ENCODE results near the gene IQGAP1. TPM values are rescaled to one million over a fixed set of nuclear protein-coding genes. Genes with fewer than 3 reads are reported as not detected.
"Not testable (repeated sequence)": the region's sequence is repeated elsewhere in the genome, so short reads cannot be mapped to it uniquely, and the experiment has no call there.

Gene IQGAP1
- total and polyA plus RNA-seq, 2 donors from 2014 or later: 70.0 to 218 TPM

DNA sequence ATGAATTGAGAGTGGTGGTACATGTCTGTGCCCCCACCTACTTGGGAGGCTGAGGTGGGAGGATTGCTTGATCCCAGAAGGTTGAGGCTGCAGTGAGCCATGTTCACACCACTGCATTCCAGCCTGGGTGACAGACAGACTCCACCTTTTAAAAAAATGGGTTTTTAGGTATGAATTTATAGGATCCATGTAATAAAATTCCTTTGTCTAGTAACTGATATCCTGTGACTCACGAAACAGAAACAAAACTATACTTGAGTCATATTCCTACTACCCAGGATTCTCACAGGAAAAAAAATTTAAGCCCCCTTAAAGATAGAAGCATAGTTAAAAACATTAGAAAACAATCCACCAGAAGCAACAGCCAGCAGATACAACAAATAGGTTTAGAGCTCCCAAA lies 131.6 kb downstream of the IQGAP1 start:
- Histone ChIP-seq H3K4me3 (ENCODE audit: low read length in 3 of 3) (no peak overlapping the region), H3K27ac (ENCODE audit: low read depth in 2 of 2, low read length in 2 of 2) (no peak overlapping the region), H3K9ac (ENCODE audit: low read length in 3 of 3) (no peak overlapping the region), H3K4me1 (ENCODE audit: control insufficient read depth in 2 of 3, insufficient read depth in 2 of 3, low read depth in 1 of 3, low read length in 3 of 3) (no peaks in the 10 kb centered on the region), H3K27me3 (ENCODE audit: control insufficient read depth, insufficient read depth, low read length) (no peaks in the 10 kb centered on the region), H3K9me3 (ENCODE audit: control insufficient read depth in 2 of 3, insufficient read depth in 1 of 3, low read length in 3 of 3) (no peaks in the 10 kb centered on the region), H3K36me3 (ENCODE audit: control insufficient read depth in 2 of 3, insufficient read depth in 3 of 3, low read length in 3 of 3) (no peaks in the 10 kb centered on the region)
- TF ChIP-seq, protein P1, sequence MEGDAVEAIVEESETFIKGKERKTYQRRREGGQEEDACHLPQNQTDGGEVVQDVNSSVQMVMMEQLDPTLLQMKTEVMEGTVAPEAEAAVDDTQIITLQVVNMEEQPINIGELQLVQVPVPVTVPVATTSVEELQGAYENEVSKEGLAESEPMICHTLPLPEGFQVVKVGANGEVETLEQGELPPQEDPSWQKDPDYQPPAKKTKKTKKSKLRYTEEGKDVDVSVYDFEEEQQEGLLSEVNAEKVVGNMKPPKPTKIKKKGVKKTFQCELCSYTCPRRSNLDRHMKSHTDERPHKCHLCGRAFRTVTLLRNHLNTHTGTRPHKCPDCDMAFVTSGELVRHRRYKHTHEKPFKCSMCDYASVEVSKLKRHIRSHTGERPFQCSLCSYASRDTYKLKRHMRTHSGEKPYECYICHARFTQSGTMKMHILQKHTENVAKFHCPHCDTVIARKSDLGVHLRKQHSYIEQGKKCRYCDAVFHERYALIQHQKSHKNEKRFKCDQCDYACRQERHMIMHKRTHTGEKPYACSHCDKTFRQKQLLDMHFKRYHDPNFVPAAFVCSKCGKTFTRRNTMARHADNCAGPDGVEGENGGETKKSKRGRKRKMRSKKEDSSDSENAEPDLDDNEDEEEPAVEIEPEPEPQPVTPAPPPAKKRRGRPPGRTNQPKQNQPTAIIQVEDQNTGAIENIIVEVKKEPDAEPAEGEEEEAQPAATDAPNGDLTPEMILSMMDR (IDR thresholded peaks at IDR 0.05; ENCODE audit: borderline replicate concordance, extremely low read depth, insufficient read depth): no peak
- FAIRE-seq (no peak), DNase-seq (no peak)
- intact Hi-C loops (cut with DNase I): no loop called here

GRCh38 chr15:90520365-90520764 lies 132.3 kb downstream of the IQGAP1 start:
- no peak overlapping the region for H3K9ac ChIP-seq (ENCODE audit: low read length in 3 of 3)
- FAIRE-seq (no peak), DNase-seq (no peak)
- H3K9me3 ChIP-seq (ENCODE audit: control insufficient read depth in 2 of 3, insufficient read depth in 1 of 3, low read length in 3 of 3): no peaks in the 10 kb centered on the region
- TF ChIP-seq, protein P1 (IDR thresholded peaks at IDR 0.05; ENCODE audit: borderline replicate concordance, extremely low read depth, insufficient read depth): no peak
- H3K27me3 ChIP-seq (ENCODE audit: control insufficient read depth, insufficient read depth, low read length): no peaks in the 10 kb centered on the region
- intact Hi-C loops (cut with DNase I): no loop called here
- no peaks in the 10 kb centered on the region for H3K4me1 ChIP-seq (ENCODE audit: control insufficient read depth in 2 of 3, insufficient read depth in 2 of 3, low read depth in 1 of 3, low read length in 3 of 3)
- no peak overlapping the region for H3K27ac ChIP-seq (ENCODE audit: low read depth in 2 of 2, low read length in 2 of 2)
- no peaks in the 10 kb centered on the region for H3K36me3 ChIP-seq (ENCODE audit: control insufficient read depth in 2 of 3, insufficient read depth in 3 of 3, low read length in 3 of 3)
- H3K4me3 ChIP-seq (ENCODE audit: low read length in 3 of 3): no peak overlapping the region

DNA sequence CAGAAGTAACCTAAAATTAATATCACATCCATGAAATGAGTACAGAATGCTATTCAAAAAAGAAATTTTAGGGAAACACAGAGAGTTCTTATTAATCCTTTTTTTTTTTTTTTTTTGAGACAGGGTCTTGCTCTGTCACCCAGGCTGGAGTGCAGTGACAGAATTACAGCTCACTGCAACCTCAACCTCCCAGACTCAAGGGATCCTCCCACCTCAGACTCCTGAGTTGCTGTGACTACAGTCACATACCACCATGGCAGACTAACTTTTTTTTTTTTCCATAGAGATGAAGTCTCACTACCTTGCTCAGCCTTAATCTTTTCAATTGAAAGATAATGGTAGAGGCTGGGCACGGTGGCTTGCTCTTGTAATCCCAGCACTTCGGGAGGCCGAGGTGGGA lies 135.3 kb downstream of the IQGAP1 start:
- Histone ChIP-seq H3K36me3 (ENCODE audit: control insufficient read depth in 2 of 3, insufficient read depth in 3 of 3, low read length in 3 of 3) (no peaks in the 10 kb centered on the region), H3K4me1 (ENCODE audit: control insufficient read depth in 2 of 3, insufficient read depth in 2 of 3, low read depth in 1 of 3, low read length in 3 of 3) (no peaks in the 10 kb centered on the region), H3K9me3 (ENCODE audit: control insufficient read depth in 2 of 3, insufficient read depth in 1 of 3, low read length in 3 of 3) (no peaks in the 10 kb centered on the region), H3K4me3 (ENCODE audit: low read length in 3 of 3) (no peak overlapping the region), H3K27me3 (ENCODE audit: control insufficient read depth, insufficient read depth, low read length) (no peaks in the 10 kb centered on the region), H3K9ac (ENCODE audit: low read length in 3 of 3) (no peak overlapping the region), H3K27ac (ENCODE audit: low read depth in 2 of 2, low read length in 2 of 2) (no peak overlapping the region)
- intact Hi-C loops (cut with DNase I): no loop called here
- DNase-seq (no peak), FAIRE-seq (no peak)
- TF ChIP-seq, protein P1 (IDR thresholded peaks at IDR 0.05; ENCODE audit: borderline replicate concordance, extremely low read depth, insufficient read depth): no peak

DNA sequence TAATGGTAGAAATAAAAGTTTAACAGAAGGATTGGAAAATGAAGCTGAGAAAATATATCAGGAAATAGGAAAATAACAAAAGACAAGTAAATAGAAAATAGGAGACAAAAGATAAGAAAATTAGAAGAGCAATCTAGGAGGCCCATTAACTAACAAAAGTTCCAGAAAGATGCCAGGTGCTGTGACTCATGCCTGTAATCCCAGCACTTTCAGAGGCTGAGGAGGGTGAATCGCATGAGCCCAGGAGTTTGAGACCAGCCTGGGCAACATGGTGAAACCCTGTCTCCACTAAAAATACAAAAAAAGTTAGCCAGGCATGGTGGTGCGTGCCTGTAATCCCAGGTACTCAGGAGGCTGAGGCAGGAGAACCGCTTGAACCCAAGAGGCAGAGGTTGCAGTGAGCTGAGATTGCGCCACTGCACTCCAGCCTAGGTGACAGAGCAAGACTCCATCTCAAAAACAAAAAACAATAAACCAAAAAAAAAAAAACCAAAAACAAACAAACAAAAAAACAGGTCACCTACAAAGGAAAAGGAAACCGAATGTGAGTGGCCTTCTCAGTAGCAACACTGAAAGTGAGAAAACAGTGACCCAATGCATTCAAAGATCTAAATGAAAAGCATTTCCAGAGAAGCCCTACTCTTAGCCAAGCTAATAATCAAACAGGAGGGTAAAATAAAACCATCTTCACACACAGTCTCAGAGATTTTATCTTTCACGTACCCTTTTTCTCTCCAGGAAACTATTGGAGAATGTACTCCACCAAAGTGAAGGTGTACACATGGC lies 136.2 kb downstream of the IQGAP1 start:
- DNase-seq; FAIRE-seq; H3K27ac ChIP-seq (ENCODE audit: low read depth in 2 of 2, low read length in 2 of 2); H3K4me3 ChIP-seq (ENCODE audit: low read length in 3 of 3); H3K9ac ChIP-seq (ENCODE audit: low read length in 3 of 3); H3K4me1 ChIP-seq (ENCODE audit: control insufficient read depth in 2 of 3, insufficient read depth in 2 of 3, low read depth in 1 of 3, low read length in 3 of 3); H3K9me3 ChIP-seq (ENCODE audit: control insufficient read depth in 2 of 3, insufficient read depth in 1 of 3, low read length in 3 of 3); H3K27me3 ChIP-seq (ENCODE audit: control insufficient read depth, insufficient read depth, low read length); H3K36me3 ChIP-seq (ENCODE audit: control insufficient read depth in 2 of 3, insufficient read depth in 3 of 3, low read length in 3 of 3); intact Hi-C loops (cut with DNase I): not testable (repeated sequence)
